IMR-90 (cell line): Measurements from ENCODE around the gene WDR1. TPM values are rescaled to one million over a fixed set of nuclear protein-coding genes. Genes with fewer than 3 reads are reported as not detected.

Source experiments
- ATAC-seq: fragments of 200-7000 bp; cut with Tn5 transposase; 2 replicates; pipeline ENCODE4 v1.9.1; 2020; ENCODE audit warnings: low read depth, mild to moderate bottlenecking, moderate library complexity
- BruUV-seq: library from RNA; stranded (reverse); fragments of 400-500 nt; replicated peaks from 2 replicates; lab custom pipeline; 2021; lab: Mats Ljungman, UMichigan
- CTCF ChIA-PET: fragments of 300-600 bp; formaldehyde crosslinking; extraction: SDS; loops from one replicate; lab custom pipeline; 2021; ENCODE audit warnings: antibody characterized with exemption; lab: Yijun Ruan, JAX
- POLR2A ChIA-PET: fragments of 300-600 bp; sonication (Branson Sonifier 250); formaldehyde crosslinking; loops from one replicate; lab custom pipeline; 2022; ENCODE audit warnings: antibody characterized with exemption; ENCODE audit not compliant: unreplicated experiment; lab: Charles Lee
- DNase-seq: peaks from one replicate; pipeline ENCODE4 v3.0.0; 2013
- H2AFZ ChIP-seq: replicated peaks from 2 replicates; pipeline ENCODE3; 2013; ENCODE audit warnings: low read length, mild to moderate bottlenecking; ENCODE audit not compliant: poor library complexity
- H2AK5ac ChIP-seq: 2 replicates; pipeline ENCODE4 v1.6.1; 2013; ENCODE audit warnings: low read depth, low read length, inconsistent platforms
- H2AK9ac ChIP-seq: replicated peaks from 2 replicates; pipeline ENCODE3; 2013; ENCODE audit warnings: mild to moderate bottlenecking, low read depth, low read length, moderate library complexity; ENCODE audit not compliant: poor library complexity
- H2BK120ac ChIP-seq: 2 replicates; pipeline ENCODE4 v1.6.1; 2013; ENCODE audit warnings: low read depth, low read length, inconsistent platforms
- H2BK15ac ChIP-seq: 3 replicates; pipeline ENCODE4 v1.6.1; 2013; ENCODE audit warnings: low read depth, low read length, inconsistent platforms
- H2BK20ac ChIP-seq: 2 replicates; pipeline ENCODE4 v1.6.1; 2013; ENCODE audit warnings: low read depth, mild to moderate bottlenecking, inconsistent platforms, low read length, moderate library complexity
- H2BK5ac ChIP-seq: 2 replicates; pipeline ENCODE4 v1.6.1; 2013; ENCODE audit warnings: mild to moderate bottlenecking, low read depth, low read length, inconsistent platforms; ENCODE audit not compliant: poor library complexity, severe bottlenecking
- H3K14ac ChIP-seq: replicated peaks from 2 replicates; pipeline ENCODE4 v1.6.1; 2013; ENCODE audit warnings: low read depth, low read length, inconsistent platforms
- H3K18ac ChIP-seq: 2 replicates; pipeline ENCODE4 v1.6.1; 2013; ENCODE audit warnings: low read depth, low read length, control low read depth
- H3K23ac ChIP-seq: 2 replicates; pipeline ENCODE4 v1.6.1; 2013; ENCODE audit warnings: low read depth, low read length, inconsistent platforms
- H3K27ac ChIP-seq: 2 replicates; pipeline ENCODE4 v1.5.1; 2013; ENCODE audit warnings: mild to moderate bottlenecking, control low read depth, low read length; ENCODE audit not compliant: insufficient read depth
- H3K27me3 ChIP-seq: 2 replicates; pipeline ENCODE4 v1.6.1; 2013; ENCODE audit warnings: low read length; ENCODE audit not compliant: control insufficient read depth, insufficient read depth
- H3K36me3 ChIP-seq: 2 replicates; pipeline ENCODE4 v1.6.1; 2013; ENCODE audit warnings: low read length, mixed read lengths; ENCODE audit not compliant: control insufficient read depth, insufficient read depth
- H3K4ac ChIP-seq: 2 replicates; pipeline ENCODE4 v1.6.1; 2013; ENCODE audit warnings: low read depth, low read length, inconsistent platforms
- H3K4me1 ChIP-seq: 2 replicates; pipeline ENCODE4 v1.6.1; 2013; ENCODE audit warnings: low read length, mixed read lengths; ENCODE audit not compliant: control insufficient read depth, insufficient read depth
- H3K4me2 ChIP-seq: 2 replicates; pipeline ENCODE4 v1.6.1; 2013; ENCODE audit warnings: low read depth, mild to moderate bottlenecking, control low read depth, low read length, moderate library complexity
- H3K4me3 ChIP-seq: 2 replicates; pipeline ENCODE4 v1.5.1; 2013; ENCODE audit warnings: low read depth, mild to moderate bottlenecking, control low read depth, low read length, moderate library complexity; ENCODE audit not compliant: insufficient read depth
- H3K56ac ChIP-seq: 2 replicates; pipeline ENCODE4 v1.6.1; 2013; ENCODE audit warnings: low read length, inconsistent platforms; ENCODE audit not compliant: insufficient read depth; ENCODE audit errors: extremely low read depth
- H3K79me1 ChIP-seq, 2 experiments: 2 replicates each; pipeline ENCODE4 v1.6.1; 2013; ENCODE audit warnings: low read length in 2 of 2, inconsistent platforms in 1 of 2, low read depth in 1 of 2
- H3K9ac ChIP-seq: 2 replicates; pipeline ENCODE4 v1.6.1; 2013; ENCODE audit warnings: low read depth, low read length, control low read depth
- H3K9me1 ChIP-seq: 2 replicates; pipeline ENCODE4 v1.6.1; 2013; ENCODE audit warnings: low read length, inconsistent platforms; ENCODE audit not compliant: insufficient read depth
- H3K9me3 ChIP-seq: 2 replicates; pipeline ENCODE4 v1.6.1; 2013; ENCODE audit warnings: low read length; ENCODE audit not compliant: control insufficient read depth, insufficient read depth
- H4K20me1 ChIP-seq: 2 replicates; pipeline ENCODE4 v1.6.1; 2013; ENCODE audit warnings: low read length, inconsistent platforms; ENCODE audit not compliant: insufficient read depth
- H4K5ac ChIP-seq: 2 replicates; pipeline ENCODE4 v1.6.1; 2013; ENCODE audit warnings: mild to moderate bottlenecking, low read depth, low read length, control low read depth
- H4K8ac ChIP-seq, 2 experiments: 2 replicates each; pipeline ENCODE4 v1.6.1; 2013; ENCODE audit warnings: low read depth in 2 of 2, low read length in 2 of 2, control low read depth in 1 of 2, inconsistent platforms in 1 of 2
- H4K91ac ChIP-seq: 2 replicates; pipeline ENCODE4 v1.6.1; 2013; ENCODE audit warnings: low read depth, low read length, inconsistent platforms; ENCODE audit not compliant: insufficient read depth
- BHLHE40 ChIP-seq: fragments of 150-350 bp; IDR thresholded peaks from 2 replicates; pipeline ENCODE4 v1.6.1; 2016; ENCODE audit warnings: mild to moderate bottlenecking, low read depth, low read length
- FOS ChIP-seq: fragments of 150-350 bp; IDR thresholded peaks from 2 replicates; pipeline ENCODE4 v1.6.1; 2016; ENCODE audit warnings: low read depth, low read length
- NFE2L2 ChIP-seq: fragments of 150-350 bp; IDR thresholded peaks from 2 replicates; pipeline ENCODE4 v1.6.1; 2016; ENCODE audit warnings: low read depth, mild to moderate bottlenecking, low read length
- RAD21 ChIP-seq: IDR thresholded peaks from 2 replicates; pipeline ENCODE4 v1.6.1; 2012; ENCODE audit warnings: low read length, improper control_type of control experiment
- WGBS, 2 experiments: methylation state at CpG; one replicate each; pipeline versions ENCODE4 v1.1.5 to v1.1.7; 2013; ENCODE audit warnings: missing lambda C conversion rate in 2 of 2; ENCODE audit not compliant: insufficient read length in 1 of 2; ENCODE audit errors: extremely low coverage in 2 of 2; 5-methylcytosine and 5-hydroxymethylcytosine counted together
- dilution Hi-C: fragments of 300-500 bp; cut with HindIII; formaldehyde crosslinking; loops from one replicate; pipeline ENCODE4 v1.14.3; 2018; ENCODE audit warnings: low sequenced_read_pairs; ENCODE audit not compliant: unreplicated experiment
- in situ Hi-C: fragments of 300-500 bp; cut with MboI; formaldehyde crosslinking; loops from 3 replicates; pipeline ENCODE4 v1.14.3; 2019; ENCODE audit warnings: low sequenced_read_pairs, inconsistent platforms, mixed read lengths
- intact Hi-C: fragments of 100-400 bp; cut with micrococcal nuclease; formaldehyde crosslinking; loops from 2 replicates; pipeline ENCODE4 v1.10.0; 2022
- polyA plus RNA-seq, 3 experiments: library from polyadenylated mRNA; depleted of rRNA; stranded (reverse); fragments of >200 nt; gene quantifications; 2 replicates each; pipeline ENCODE4 v1.2.3, GENCODE V29; 2012; ENCODE audit warnings: low replicate concordance in 1 of 3
- total RNA-seq: library from RNA; depleted of rRNA; stranded (reverse); fragments of >200 nt; gene quantifications from 2 replicates; pipeline ENCODE4 v1.2.3, GENCODE V29; 2012
- TF ChIP-seq, protein P1 (sequence below): fragments of 150-350 bp; IDR thresholded peaks from 2 replicates; pipeline ENCODE4 v1.6.1; 2017; ENCODE audit warnings: mild to moderate bottlenecking, antibody characterized with exemption, low read length, low read depth

Gene WDR1
- total and polyA plus RNA-seq, 2 of the 4 experiments (the other 2 are of a cell fraction), result 725 to 992 TPM

DNA sequence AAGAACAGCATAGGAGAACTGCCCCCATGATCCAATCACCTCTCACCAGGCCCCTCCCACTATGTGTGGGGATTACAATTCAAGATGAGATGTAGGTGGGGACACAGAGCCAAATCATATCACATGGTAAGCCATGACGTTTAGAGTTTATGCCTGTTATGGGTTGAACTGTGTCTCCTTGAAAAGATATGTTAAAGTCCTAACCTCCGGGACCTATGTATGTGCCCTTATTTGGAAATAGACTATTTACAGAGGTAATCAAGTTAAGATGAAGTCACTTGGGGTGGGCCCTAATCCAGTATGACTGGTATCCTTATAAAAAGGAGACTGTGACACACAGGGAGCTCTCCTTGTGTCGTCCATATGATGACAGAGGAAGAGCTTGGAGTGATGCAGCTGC, 70.1 kb downstream of the WDR1 start:
- Histone ChIP-seq H3K18ac (no peak overlapping the region), H3K9me3 (no peaks in the 10 kb centered on the region), H4K8ac (no peak overlapping the region), H2AFZ (no peak overlapping the region), H3K56ac (no peak overlapping the region), H2BK120ac (no peak overlapping the region), H3K4me2 (no peak overlapping the region), H3K4me1 (no peaks in the 10 kb centered on the region), H2AK5ac (no peak overlapping the region), H2BK5ac (no peak overlapping the region), H3K27me3 (no peaks in the 10 kb centered on the region), H2AK9ac (no peak overlapping the region), H2BK20ac (no peak overlapping the region), H2BK15ac (no peak overlapping the region), H3K23ac (no peak overlapping the region), H3K4me3 (no peak overlapping the region), H3K79me1 (no peaks in the 10 kb centered on the region), H4K91ac (no peak overlapping the region), H3K4ac (no peak overlapping the region), H3K14ac (no peak overlapping the region), H4K5ac (no peak overlapping the region), H3K9ac (no peak overlapping the region), H4K20me1 (no peaks in the 10 kb centered on the region), H3K9me1 (no peaks in the 10 kb centered on the region), H3K27ac (no peak overlapping the region), H3K36me3 (no peaks in the 10 kb centered on the region)
- POLR2A ChIA-PET, result no interaction called here
- no peak for ATAC-seq
- intact Hi-C loops, result loop anchor here (5.0 kb wide), 1 partner anchor 51 kb away; no protein-coding TSS in a partner anchor
- in situ Hi-C loops, result no loop called here
- TF ChIP-seq, protein P1, sequence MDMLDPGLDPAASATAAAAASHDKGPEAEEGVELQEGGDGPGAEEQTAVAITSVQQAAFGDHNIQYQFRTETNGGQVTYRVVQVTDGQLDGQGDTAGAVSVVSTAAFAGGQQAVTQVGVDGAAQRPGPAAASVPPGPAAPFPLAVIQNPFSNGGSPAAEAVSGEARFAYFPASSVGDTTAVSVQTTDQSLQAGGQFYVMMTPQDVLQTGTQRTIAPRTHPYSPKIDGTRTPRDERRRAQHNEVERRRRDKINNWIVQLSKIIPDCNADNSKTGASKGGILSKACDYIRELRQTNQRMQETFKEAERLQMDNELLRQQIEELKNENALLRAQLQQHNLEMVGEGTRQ, result no peak
- TF ChIP-seq NFE2L2 (no peak), FOS (no peak), RAD21 (no peak), BHLHE40 (no peak)
- dilution Hi-C loops, result no loop called here
- no TSS peak for BruUV-seq
- 70% methylated on average over 3 of the region's 3 CpGs; no CpG with 5 or more reads in 1 of the 2 experiments for WGBS, 2 experiments
- no peak for DNase-seq
- CTCF ChIA-PET, result no interaction called here
